Ramos (cell line): ENCODE results near the gene PARP1.

Experiments
- in situ Hi-C: fragments of 300-500 bp; cut with MboI; formaldehyde crosslinking; loops from one replicate; pipeline ENCODE4 v1.14.3; 2022; ENCODE audit warnings: low sequenced_read_pairs; ENCODE audit not compliant: unreplicated experiment

Gene PARP1

DNA sequence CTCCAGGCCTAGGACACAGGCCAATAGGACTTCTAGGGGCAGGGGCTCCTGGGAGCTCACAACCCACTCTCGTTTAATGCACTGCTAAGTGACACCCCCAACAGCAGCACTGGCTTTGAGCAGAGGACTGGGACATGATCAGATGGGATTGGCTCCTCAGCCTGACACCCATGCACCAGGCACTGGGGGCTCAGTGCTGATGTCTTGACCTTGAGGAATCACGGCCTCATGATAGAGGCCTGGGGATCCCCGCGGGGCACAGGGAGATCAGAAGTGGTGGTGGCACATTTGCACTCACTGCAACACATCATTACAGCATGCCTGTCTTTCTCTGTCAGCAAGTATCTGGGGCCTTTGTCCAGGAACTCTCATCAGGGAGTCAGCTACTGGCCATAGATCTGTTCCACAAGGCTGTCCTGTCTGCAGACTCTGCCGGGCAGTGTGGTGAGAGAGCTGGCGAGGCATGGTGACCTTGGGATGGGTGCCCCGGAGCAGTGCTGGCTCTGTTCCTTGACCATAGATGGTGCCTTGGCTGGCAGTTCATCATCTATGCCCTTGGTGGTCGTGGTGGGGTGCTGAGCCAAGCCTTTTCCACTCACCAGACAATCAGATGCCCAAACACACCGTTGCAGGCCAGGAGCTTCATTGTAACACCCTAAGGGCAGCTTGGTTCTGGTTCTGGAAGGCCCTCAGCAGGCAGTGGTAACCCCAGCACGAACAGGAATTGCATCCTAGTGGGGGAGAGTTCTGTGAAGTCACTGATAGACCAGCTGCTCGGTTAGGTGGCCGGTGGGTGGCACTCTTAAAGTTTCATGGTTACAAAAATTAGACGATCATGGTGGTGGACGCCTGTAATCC is 22.2 kb upstream of the PARP1 start:
- in situ Hi-C loops: loop anchor here (10.0 kb wide), 1 partner anchor 115 kb away; the partner anchor contains the start of gene STUM

DNA sequence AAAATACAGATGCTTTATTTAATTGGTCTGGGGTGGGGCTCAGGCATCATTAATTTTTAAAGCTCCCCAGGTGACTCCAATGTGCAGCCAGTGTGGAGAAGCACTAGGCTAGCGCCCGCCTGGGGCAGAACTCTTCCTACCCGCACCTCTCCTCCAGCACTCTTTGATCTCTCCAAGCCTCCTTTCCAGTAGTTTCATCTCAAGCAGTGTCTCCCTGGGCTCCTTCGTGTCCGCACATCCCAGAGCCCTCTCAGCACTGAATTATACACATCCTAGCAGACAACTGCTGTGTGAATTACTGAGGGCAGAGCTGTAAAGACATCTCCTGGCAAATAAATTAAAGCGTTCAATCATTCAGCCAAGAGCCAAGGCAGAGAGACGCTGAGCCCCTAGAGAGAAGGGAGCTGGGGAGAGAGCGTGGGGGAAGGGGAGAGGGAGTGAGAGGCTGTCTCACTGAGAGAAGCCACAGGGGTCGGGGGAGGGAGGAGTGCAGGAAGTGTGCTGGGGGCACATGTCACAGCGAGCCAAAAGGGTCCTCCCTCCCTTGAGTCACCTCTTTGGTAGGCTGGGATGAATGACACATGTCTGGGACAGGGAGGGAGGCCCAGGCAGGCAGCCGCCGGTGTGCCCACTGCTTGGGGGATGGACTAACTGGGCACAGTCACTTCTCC is 21.0 kb upstream of the PARP1 start:
- in situ Hi-C loops: loop anchor here (10.0 kb wide), 1 partner anchor 116 kb away; the partner anchor contains the start of gene STUM

DNA sequence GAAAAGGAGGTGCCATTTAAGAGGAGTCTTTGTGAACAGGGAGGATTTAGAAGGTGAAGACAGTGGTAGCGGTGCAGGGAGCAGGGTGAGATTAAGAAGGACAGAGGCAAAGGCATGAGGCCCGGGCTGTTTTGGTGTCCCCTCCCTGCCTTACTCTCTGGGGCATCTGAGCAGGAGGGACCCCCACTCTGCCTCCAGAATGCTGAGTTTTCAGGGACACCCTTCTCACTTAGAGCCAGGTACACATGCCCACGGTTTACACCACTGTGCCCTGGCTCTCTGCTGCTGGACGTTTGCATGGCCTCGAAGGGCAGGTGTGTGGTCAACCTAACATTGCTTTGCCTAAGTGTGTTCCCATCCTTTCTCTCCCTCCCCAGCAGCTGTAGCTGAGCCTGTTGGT is 20.5 kb upstream of the PARP1 start:
- in situ Hi-C loops: loop anchor here (10.0 kb wide), 1 partner anchor 116 kb away; the partner anchor contains the start of gene STUM

DNA sequence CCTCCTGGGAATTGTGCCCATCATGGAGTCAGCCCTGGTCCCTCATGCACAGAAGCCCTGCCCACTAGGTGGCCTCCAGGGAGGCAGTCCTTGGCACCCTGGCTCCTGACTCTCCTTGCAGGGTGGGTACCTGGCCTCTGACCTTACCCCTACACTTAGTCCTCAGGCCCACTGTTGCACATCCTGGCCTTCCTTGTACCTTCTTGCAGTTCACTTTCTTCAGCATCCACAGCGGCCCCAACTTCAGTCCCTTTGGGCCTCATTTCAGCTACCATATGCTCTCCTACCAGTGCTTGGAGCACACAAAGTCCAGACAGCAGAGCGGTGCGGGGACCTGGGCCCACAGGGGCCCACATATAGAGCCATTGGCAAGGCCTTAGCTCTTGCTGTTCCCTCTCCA is 19.2 kb upstream of the PARP1 start:
- in situ Hi-C loops: loop anchor here (10.0 kb wide), 1 partner anchor 118 kb away; the partner anchor contains the start of gene STUM

DNA sequence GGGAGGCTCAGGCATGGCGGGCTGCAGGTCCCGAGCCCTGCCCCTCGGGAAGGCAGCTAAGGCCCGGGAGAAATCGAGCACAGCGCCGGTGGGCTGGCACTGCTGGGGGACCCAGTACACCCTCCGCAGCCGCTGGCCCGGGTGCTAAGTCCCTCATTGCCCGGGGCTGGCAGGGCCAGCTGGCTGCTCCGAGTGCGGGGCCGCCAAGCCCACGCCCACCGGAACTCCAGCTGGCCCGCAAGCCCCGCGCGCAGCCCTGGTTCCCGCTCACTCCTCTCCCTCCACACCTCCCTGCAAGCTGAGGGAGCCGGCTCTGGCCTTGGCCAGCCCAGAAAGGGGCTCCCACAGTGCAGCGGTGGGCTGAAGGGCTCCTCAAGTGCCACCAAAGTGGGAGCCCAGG is 18.5 kb upstream of the PARP1 start:
- in situ Hi-C loops: loop anchor here (10.0 kb wide), 1 partner anchor 118 kb away; the partner anchor contains the start of gene STUM

DNA sequence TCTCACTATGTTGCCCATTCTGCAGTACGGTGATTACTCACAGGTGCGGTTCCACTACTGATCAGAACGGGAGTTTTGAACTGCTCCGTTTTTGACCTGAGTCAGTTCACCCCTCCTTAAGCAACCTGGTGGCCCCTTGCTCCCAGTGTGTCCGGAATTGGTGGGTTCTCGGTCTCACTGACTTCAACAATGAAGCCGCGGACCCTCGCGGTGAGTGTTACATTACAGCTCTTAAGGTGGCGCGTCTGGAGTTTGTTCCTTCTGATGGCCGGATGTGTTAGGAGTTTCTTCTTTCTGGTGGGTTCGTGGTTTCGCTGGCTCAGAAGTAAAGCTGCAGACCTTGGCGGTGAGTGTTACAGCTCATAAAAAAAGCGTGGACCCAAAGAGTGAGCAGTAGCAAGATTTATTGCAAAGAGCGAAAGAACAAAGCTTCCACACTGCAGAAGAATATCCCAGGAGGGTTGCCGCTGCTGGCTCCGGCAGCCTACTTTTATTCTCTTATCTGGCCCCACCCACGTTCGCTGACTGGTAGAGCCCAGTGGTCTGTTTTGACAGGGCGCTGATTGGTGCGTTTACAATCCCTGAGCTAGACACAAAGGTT is 17.6 kb upstream of the PARP1 start:
- in situ Hi-C loops: loop anchor here (10.0 kb wide), 1 partner anchor 119 kb away; the partner anchor contains the start of gene STUM

DNA sequence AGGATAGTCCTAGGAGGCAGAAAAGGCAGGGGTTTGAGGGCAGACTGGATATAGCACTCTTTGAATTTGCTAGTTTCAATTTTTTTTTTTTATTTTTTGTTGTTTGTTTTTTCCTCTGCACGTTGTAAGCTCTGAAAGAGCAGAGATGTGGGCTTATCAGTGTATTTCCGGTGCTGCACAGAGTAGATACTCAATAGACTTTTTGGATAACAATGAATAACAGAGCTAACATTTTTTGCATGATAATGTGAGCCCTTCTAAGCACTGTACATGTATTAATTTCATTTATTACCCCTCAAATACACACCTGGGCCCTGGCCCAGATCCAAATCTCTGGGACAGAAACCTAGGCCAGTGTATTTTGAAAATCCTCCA is 17.1 kb upstream of the PARP1 start:
- in situ Hi-C loops: loop anchor here (10.0 kb wide), 1 partner anchor 120 kb away; the partner anchor contains the start of gene STUM

DNA sequence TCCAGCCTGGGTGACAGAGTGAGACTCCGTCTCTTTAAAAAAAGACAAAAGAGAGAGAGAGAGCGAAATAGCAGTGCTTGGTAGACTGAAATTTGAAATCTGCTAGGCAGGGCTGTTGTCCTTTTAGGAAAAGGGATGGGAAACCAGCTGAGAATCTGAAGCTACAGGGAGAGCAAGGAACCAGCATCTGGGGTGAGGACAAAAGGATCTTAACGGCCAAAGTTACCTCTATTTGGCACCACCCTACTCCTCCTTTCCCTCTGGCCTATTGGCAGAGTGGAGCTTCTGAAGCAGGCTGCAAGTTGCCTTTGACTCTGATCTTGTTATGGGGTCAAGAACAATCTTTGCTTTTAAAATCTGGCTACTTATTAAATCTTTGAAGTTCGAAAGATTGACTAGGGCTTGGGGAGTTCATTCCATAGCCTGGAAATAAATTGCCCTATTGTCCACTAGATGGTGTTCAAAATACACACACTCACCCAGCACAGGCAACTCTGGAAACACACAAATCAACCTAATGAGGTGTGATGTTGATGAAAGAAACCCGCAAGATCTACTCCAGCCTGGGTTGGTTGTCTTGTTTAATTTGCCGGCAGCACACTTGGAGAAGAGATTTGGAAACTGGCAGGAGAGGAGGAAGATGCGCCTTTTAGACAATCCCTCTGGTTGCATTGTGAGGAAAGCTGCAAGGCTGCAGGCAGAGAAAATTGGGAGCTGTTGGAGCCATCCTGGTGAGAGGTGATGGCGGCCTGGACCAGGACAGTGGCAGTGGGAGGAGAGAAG is 16.5 kb upstream of the PARP1 start:
- in situ Hi-C loops: loop anchor here (5.0 to 10.0 kb wide), 2 partner anchors 120 to 183 kb away; partner anchors contain the start of gene STUM

DNA sequence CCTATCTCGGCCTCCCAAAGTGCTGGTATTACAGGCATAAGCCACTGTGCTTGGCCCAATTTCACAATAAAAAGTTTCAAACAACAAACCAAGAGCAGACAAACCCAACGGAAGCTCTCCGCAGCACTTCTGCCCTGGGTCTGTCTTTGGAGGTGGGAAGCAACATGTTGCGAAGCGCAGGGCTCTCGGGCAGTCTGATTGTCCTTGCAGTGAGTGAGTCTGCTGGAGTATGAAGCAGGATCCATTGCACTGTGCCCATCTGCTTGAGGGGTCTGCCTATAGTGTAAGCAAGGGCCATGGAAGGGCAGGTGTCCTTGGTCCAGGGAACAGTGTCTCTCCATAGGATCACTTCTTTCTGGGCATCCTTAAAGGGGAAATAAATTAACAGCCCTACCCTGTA is 14.6 kb upstream of the PARP1 start:
- in situ Hi-C loops: loop anchor here (5.0 to 10.0 kb wide), 2 partner anchors 122 to 185 kb away; partner anchors contain the start of gene STUM

DNA sequence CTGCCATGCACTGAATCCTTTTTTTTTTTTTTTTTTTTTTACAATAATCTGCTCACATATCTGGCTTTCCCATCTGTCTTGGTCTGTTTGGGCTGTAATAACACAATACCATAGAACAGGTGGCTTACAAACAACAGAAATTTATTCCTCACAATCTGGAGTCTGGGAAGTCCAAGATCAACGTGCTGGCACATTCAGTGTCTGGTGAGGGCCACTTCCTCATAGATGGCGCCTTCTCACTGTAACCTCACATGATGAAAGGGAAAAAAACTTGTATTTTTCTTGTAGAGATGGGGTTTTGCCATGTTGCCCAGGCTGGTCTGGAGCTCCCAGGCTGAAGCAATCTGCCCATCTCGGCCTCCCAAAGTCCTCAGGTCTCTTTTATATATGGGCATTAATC is 13.0 kb upstream of the PARP1 start:
- in situ Hi-C loops: loop anchor here (5.0 to 10.0 kb wide), 2 partner anchors 124 to 186 kb away; partner anchors contain the start of gene STUM

DNA sequence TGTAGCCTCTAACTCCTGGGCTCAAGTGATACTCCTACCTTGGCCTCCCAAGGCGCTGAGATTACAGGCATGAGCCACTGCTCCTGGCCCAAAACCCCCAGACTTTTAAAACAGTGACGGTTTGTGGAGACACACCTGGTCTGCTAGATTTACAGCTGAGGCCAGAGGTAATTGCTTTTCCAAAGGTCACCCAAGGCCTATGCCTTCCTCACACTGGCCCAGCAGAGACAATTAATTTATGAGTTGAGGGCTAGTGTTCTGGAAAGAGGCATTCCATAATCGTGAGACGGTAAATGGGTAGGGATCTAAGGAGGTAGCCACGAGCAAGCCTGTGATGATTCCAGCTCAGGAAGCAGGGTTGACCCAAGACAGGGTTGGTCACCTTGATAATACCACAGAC is 12.4 kb upstream of the PARP1 start:
- in situ Hi-C loops: loop anchor here (5.0 to 10.0 kb wide), 2 partner anchors 124 to 187 kb away; partner anchors contain the start of gene STUM

DNA sequence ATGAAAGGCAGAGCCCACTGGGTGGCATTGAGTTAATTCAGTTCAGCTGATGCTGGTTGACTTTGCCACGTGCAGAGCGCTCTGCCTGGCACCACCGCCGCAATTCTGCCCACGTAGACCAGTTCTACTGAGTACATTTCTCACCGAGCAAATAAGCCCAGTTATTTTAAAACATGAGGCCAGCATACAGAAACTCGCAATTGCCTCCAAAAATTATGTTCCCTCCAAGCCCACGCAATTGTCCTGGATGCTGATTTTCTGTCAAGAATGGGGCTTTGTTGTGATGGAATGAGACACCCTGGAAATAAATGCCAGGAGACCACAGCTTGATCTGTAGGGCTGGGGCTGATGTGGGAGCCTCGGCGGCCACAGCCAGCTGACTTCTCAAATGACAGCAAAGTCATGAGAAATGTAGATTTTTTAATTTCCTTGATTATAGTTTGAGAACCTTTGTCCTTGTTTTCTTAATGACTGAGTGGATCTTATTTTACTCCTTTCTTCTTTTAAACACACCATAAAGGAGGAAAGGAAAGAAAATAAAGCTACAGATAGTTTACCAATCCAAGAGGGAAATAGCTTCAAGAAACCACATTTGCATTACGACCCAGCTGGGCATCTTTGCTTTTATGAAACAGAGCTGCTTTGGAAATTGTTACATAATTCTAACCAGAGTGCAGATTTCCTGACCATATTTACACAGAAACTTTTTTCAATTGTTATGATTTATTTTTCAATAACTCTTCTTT is 11.6 kb upstream of the PARP1 start:
- in situ Hi-C loops: loop anchor here (5.0 to 10.0 kb wide), 2 partner anchors 125 to 188 kb away; partner anchors contain the start of gene STUM

DNA sequence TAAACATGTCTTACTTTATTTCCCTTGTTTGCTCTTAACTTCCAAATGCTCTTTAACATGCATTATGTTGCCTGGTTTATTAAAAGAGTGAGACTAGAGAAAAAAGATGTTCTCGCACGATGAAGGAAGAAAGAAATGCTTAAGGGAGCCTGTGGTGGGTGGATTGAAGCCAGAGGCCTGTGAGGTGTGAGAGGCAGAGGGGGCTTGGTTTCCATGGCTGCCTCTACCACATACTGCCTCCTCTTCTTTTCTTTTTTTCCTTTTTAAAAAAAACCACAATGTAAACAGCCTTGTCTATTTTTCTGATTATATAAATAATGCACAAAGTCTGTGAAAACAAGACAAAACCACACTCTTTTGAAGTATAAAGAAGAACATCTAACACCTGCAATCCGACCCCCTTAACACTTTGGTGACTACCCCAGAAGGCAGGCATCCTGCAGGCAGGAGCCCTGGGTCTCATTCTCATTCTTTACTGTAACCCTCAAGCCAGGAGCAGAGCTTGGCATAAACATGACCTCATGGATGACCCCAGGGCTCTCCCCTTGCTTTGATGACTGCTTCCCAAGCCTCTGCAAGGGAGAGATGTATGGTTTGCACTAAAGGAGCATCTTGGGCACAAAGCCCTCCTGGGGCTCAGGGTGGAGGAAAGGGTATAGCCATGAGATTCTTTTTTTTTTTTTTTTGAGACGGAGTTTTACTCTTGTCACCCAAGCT is 10.1 kb upstream of the PARP1 start:
- in situ Hi-C loops: no loop called here

DNA sequence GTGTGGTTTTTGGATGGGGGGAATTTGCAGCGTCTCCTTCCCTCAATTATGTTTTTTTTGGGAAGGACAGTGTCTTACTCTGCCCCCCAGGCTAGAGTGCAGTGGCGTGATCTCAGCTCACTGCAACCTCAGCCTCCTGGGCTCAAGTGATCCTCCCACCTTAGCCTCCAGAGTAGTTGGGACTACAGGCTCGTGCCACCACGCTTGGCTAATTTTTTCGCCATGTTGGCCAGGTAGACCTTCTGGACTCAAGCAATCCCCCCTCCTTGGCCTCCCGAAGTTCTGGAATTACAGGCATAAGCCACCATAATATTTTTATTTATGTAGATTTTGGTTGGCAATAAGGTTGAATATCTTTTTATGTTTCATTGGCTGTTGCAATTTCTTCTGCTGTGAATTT is 9.5 kb upstream of the PARP1 start:
- in situ Hi-C loops: no loop called here

DNA sequence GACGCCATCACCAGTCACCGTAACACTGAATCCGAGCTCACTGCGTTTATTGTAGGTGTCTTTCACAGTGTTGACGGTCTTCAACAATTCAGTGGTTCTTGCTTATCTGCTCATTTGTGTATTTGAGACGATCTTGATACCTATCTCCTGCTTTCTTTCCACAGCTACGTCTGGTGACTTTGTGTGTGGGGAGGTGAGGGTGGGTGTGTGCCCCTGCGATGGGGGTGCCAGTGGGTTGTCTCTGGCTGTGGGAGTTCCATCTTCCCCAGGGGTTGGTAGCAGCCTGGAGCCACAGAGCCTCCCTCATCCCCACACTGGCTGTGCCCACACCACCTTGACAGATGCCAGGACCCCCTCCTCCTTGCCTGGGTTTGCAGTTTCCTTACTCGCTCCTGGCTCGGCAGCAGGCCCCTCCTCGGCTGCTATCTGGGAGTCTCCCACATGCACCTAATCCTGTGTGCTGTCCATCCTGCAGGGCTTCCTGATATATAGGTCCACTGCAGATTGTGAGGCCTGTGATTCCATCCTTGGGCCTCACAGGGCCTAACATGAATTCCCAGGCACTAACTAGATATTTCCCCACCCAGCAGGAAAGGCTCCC is 6.3 kb upstream of the PARP1 start:
- in situ Hi-C loops: no loop called here

DNA sequence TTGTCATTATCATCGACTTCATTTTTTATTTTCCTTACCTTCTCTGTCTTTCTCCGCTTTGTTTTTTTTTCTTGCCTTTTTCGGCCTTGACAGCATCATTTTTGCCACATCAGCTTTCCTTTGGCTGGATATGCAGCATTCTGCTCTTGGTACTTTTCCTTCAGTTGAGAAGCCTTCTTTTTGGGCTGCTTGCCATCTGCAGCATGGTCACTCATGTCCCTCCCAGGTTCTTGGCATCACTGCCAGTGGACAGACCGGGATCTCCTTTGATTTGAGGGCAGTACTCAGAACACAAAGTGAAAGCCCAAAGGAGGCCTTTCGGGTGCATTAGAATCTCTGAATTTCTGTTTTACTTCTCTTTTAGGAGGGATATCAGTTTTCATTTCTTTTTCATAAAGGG is 3.7 kb upstream of the PARP1 start:
- in situ Hi-C loops: no loop called here

DNA sequence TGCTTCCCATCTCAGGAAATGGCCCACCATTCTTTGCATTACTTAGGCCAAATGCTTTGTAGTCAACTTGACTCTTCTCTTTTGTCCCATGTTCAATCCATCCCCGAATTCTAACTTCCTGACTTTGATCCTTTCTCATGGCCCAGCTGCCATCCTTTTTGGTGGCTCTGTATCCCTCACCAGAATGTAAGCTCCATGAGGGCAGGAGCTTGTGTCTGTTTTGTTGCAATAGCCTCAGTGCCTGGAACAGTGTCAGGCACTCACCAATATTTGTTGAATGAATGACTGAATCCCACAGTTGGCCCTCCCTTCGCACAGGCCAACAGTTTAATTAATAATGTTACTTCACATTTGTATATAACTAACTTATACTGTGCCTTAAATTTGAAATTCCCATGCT is 3.1 kb upstream of the PARP1 start:
- in situ Hi-C loops: no loop called here

DNA sequence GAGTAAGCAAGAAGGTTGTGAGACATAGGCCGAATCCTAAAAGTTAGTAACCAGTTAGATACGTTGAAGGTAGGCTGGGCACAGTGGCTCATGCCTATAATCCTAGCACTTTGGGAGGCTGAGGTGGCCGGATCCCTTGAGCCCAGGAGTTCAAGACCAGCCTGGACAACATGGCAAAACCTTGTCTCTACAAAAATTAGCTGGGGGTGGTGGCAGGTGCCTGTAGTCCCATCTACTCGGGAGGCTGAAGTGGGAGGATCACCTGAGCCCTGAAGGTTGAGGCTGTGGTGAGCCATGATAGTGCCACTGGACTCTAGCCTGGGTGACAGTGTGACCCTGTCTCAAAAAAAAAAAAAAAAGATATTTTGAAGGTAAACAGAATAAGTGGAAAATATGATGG is 1.5 kb upstream of the PARP1 start:
- in situ Hi-C loops: no loop called here
